Activated CD8-positive, alpha-beta memory T cell treated with anti-CD3 and anti-CD28 coated beads, Interleukin-2, amount 50 U/mL, for 48 hours (primary cell): ENCODE measurements around the gene GNAQ.
"Not testable (repeated sequence)": the region's sequence is repeated elsewhere in the genome, so short reads cannot be mapped to it uniquely, and the experiment has no call there.

Source experiments
- DNase-seq: peaks from one replicate; pipeline ENCODE4 v3.0.0-alpha.2; 2020

The GNAQ gene

GRCh38 chr9:77764894-77765780 is 266.5 kb downstream of the GNAQ start:
- DNase-seq: no peak

- no peak for DNase-seq
Measured at GRCh38 chr9:77763566-77763965, 268.0 kb downstream of the GNAQ start.

GRCh38 chr9:77760919-77761318 is 270.7 kb downstream of the GNAQ start:
- not testable (repeated sequence) for DNase-seq

- DNase-seq: no peak
Measured at GRCh38 chr9:77759391-77759790, 272.2 kb downstream of the GNAQ start.

GRCh38 chr9:77756449-77756848 is 275.2 kb downstream of the GNAQ start:
- no peak for DNase-seq

- no peak for DNase-seq
Measured at GRCh38 chr9:77753180-77753579, 278.4 kb downstream of the GNAQ start.

- no peak for DNase-seq
Measured at GRCh38 chr9:77752554-77752953, 279.1 kb downstream of the GNAQ start.

- DNase-seq: no peak
Measured at GRCh38 chr9:77751341-77752091, 280.1 kb downstream of the GNAQ start.

GRCh38 chr9:77750981-77751340 is 280.6 kb downstream of the GNAQ start:
- no peak for DNase-seq

- no peak for DNase-seq
Measured at GRCh38 chr9:77750284-77750683, 281.3 kb downstream of the GNAQ start.

GRCh38 chr9:77748214-77748772 is 283.3 kb downstream of the GNAQ start:
- no peak for DNase-seq

- no peak for DNase-seq
Measured at GRCh38 chr9:77747163-77747562, 284.4 kb downstream of the GNAQ start.

- no peak for DNase-seq
Measured at GRCh38 chr9:77744841-77745430, 286.7 kb downstream of the GNAQ start.

- DNase-seq: no peak
Measured at GRCh38 chr9:77743386-77743785, 288.2 kb downstream of the GNAQ start.

GRCh38 chr9:77738932-77739331 is 292.7 kb downstream of the GNAQ start:
- DNase-seq: no peak

GRCh38 chr9:77735494-77735893 is 296.1 kb downstream of the GNAQ start:
- DNase-seq: no peak

- no peak for DNase-seq
Measured at GRCh38 chr9:77731930-77732329, 299.7 kb downstream of the GNAQ start.

- DNase-seq: no peak
Measured at GRCh38 chr9:77731008-77731698, 300.5 kb downstream of the GNAQ start.

- DNase-seq: no peak
Measured at GRCh38 chr9:77729177-77729576, 302.4 kb downstream of the GNAQ start.

GRCh38 chr9:77726814-77727213 is 304.8 kb downstream of the GNAQ start:
- no peak for DNase-seq

- no peak for DNase-seq
Measured at GRCh38 chr9:77726289-77726688, 305.3 kb downstream of the GNAQ start.

- no peak for DNase-seq
Measured at GRCh38 chr9:77725820-77726219, 305.8 kb downstream of the GNAQ start.
